Lower leg skin (tissue), 3 donors: ENCODE results near the gene CNP.

Experiments used
- POLR2A ChIP-seq, 2 donors: fragments of 450-650 bp; IDR thresholded peaks; one replicate each; pipeline ENCODE4 v1.6.1; 2016 to 2017; ENCODE audit warnings: antibody characterized with exemption in 2 of 2, mild to moderate bottlenecking in 1 of 2, moderate library complexity in 1 of 2
- TF ChIP-seq, protein P1 (sequence below), 3 donors: fragments of 450-650 bp; IDR thresholded peaks; one replicate each; pipeline ENCODE4 v1.5.1; 2016; ENCODE audit warnings: antibody characterized with exemption in 3 of 3, mild to moderate bottlenecking in 3 of 3, moderate library complexity in 2 of 3

DNA sequence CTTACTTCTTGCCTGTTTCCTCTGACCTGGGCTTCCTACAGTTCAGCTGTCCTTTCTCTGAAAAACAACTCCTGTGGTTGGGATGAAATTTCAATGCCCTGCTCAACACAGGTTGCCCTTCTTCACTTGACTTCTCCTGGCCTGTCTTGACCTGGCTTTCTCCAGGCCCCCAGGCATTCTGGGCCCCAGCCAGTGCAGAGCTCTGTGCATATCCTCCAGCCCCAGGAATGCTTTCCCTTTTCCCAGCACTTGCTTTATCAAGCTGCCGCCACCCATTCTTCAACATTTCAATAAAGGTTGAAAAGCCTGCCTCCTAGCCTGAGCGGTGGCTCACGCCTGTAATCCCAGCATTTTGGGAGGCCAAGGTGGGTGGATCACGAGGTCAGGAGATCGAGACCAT, 25.4 kb upstream of the CNP start:
- TF ChIP-seq, protein P1, sequence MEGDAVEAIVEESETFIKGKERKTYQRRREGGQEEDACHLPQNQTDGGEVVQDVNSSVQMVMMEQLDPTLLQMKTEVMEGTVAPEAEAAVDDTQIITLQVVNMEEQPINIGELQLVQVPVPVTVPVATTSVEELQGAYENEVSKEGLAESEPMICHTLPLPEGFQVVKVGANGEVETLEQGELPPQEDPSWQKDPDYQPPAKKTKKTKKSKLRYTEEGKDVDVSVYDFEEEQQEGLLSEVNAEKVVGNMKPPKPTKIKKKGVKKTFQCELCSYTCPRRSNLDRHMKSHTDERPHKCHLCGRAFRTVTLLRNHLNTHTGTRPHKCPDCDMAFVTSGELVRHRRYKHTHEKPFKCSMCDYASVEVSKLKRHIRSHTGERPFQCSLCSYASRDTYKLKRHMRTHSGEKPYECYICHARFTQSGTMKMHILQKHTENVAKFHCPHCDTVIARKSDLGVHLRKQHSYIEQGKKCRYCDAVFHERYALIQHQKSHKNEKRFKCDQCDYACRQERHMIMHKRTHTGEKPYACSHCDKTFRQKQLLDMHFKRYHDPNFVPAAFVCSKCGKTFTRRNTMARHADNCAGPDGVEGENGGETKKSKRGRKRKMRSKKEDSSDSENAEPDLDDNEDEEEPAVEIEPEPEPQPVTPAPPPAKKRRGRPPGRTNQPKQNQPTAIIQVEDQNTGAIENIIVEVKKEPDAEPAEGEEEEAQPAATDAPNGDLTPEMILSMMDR (IDR thresholded peaks at IDR 0.05), result no peak
- TF ChIP-seq POLR2A (IDR thresholded peaks at IDR 0.05), result no peak
